Cortex of kidney (tissue), 1 donor: ENCODE results near the gene BMPR2.
"Not testable (repeated sequence)": the region's sequence is repeated elsewhere in the genome, so short reads cannot be mapped to it uniquely, and the experiment has no call there.

Source experiments
- DNase-seq: peaks from one replicate; lab custom pipeline; 2025; lab: John Stamatoyannopoulos, UW

The BMPR2 gene

GRCh38 chr2:202530038-202530437, 153.9 kb downstream of the BMPR2 start:
- DNase-seq, result no peak

GRCh38 chr2:202535290-202535689, 159.2 kb downstream of the BMPR2 start:
- DNase-seq, result not testable (repeated sequence)

- no peak for DNase-seq
These were observed 165.0 kb downstream of the BMPR2 start for GRCh38 chr2:202541137-202541536.

- DNase-seq, result no peak
These were observed 166.0 kb downstream of the BMPR2 start for GRCh38 chr2:202542142-202542541.

GRCh38 chr2:202545523-202545922, 169.4 kb downstream of the BMPR2 start:
- no peak for DNase-seq

- DNase-seq, result no peak
These were observed 169.8 kb downstream of the BMPR2 start for GRCh38 chr2:202545931-202546330.

GRCh38 chr2:202546499-202547141, 170.5 kb downstream of the BMPR2 start:
- DNase-seq, result not testable (repeated sequence)

- no peak for DNase-seq
These were observed 172.1 kb downstream of the BMPR2 start for GRCh38 chr2:202548240-202548639.

- DNase-seq, result not testable (repeated sequence)
These were observed 174.9 kb downstream of the BMPR2 start for GRCh38 chr2:202551000-202551399.

- DNase-seq, result no peak
These were observed 179.2 kb downstream of the BMPR2 start for GRCh38 chr2:202555356-202555755.

GRCh38 chr2:202560200-202560599, 184.1 kb downstream of the BMPR2 start:
- no peak for DNase-seq

GRCh38 chr2:202564226-202564625, 188.1 kb downstream of the BMPR2 start:
- no peak for DNase-seq

GRCh38 chr2:202566286-202566685, 190.2 kb downstream of the BMPR2 start:
- no peak for DNase-seq

- no peak for DNase-seq
These were observed 198.4 kb downstream of the BMPR2 start for GRCh38 chr2:202574541-202574940.

GRCh38 chr2:202575194-202575593, 199.1 kb downstream of the BMPR2 start:
- not testable (repeated sequence) for DNase-seq

- DNase-seq, result no peak
These were observed 201.4 kb downstream of the BMPR2 start for GRCh38 chr2:202577250-202578183.

GRCh38 chr2:202582846-202583245, 206.7 kb downstream of the BMPR2 start:
- DNase-seq, result not testable (repeated sequence)

GRCh38 chr2:202583709-202584219, 207.6 kb downstream of the BMPR2 start:
- no peak for DNase-seq

GRCh38 chr2:202588647-202589581, 212.8 kb downstream of the BMPR2 start:
- DNase-seq, result no peak

GRCh38 chr2:202589582-202589949, 213.4 kb downstream of the BMPR2 start:
- DNase-seq, result no peak

- no peak for DNase-seq
These were observed 216.4 kb downstream of the BMPR2 start for GRCh38 chr2:202592566-202592965.

GRCh38 chr2:202599105-202599504, 223.0 kb downstream of the BMPR2 start:
- DNase-seq, result no peak
